GM12875 (cell line): Measurements from ENCODE around the gene C21orf58.

Source experiments
- H3K4me3 ChIP-seq: one replicate; pipeline ENCODE4 v1.5.1; 2011; ENCODE audit warnings: low read depth, low read length, control low read depth
- TF ChIP-seq, protein P1 (sequence below): IDR thresholded peaks from 2 replicates; pipeline ENCODE4 v1.5.1; 2011; ENCODE audit warnings: low read depth, mild to moderate bottlenecking, control low read depth, inconsistent platforms, low read length, moderate library complexity, borderline replicate concordance; ENCODE audit not compliant: insufficient read depth

The C21orf58 gene

DNA sequence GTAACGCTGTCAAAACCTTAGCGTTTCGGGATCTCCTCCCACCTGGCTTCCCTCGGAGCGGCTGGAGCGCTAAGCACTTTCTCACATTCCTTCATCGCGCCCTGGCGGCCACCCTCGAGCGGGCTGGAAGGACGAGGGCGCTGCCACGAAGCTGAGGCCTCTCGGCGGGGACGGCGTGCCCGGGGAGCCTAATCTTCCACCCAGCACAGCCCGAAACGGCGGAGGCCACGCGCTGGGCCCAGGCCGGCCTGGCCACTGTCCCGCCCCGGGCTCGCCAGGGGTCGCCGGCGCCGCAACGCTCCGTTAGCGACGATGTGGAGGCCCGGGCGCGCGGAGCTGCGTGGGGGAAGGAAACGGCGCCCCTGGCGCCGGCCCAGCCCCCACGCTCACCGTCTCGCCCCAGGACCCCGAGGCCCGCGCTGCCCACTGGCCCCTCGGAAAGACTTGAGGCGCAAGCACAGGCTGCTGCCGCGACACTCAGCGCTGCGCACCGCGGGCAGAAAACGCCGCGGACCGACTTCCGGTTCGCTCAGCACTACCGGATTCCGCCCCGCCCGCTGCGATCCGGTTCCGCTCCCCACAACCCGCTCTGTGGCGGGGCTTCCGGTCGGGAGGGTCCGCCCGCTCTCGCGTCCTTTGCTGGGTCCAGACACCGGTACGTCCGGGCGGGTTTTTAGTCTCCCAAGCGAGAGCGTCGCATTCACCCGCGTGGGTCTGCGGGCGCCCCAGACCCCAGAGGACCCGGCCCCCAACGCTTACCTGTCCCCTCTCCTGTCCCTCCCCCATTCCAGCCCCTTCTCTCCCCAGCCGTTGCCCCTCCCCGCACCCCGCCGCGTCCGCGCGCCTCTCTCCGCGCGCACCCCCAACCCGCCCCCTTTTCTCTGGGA is 37.7 kb downstream of the C21orf58 start, which contains the start of gene YBEY:
Gene YBEY, plus strand, starts transcription at position 582 of the 887 bp plus-strand sequence. CDS start 572 bp downstream, outside the sequence.
- TF ChIP-seq, protein P1, sequence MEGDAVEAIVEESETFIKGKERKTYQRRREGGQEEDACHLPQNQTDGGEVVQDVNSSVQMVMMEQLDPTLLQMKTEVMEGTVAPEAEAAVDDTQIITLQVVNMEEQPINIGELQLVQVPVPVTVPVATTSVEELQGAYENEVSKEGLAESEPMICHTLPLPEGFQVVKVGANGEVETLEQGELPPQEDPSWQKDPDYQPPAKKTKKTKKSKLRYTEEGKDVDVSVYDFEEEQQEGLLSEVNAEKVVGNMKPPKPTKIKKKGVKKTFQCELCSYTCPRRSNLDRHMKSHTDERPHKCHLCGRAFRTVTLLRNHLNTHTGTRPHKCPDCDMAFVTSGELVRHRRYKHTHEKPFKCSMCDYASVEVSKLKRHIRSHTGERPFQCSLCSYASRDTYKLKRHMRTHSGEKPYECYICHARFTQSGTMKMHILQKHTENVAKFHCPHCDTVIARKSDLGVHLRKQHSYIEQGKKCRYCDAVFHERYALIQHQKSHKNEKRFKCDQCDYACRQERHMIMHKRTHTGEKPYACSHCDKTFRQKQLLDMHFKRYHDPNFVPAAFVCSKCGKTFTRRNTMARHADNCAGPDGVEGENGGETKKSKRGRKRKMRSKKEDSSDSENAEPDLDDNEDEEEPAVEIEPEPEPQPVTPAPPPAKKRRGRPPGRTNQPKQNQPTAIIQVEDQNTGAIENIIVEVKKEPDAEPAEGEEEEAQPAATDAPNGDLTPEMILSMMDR, result peak; percentile 27; the same call in 1 of the 2 replicates
- H3K4me3 ChIP-seq, result peak within 1 kb of the TSS; percentile 66

DNA sequence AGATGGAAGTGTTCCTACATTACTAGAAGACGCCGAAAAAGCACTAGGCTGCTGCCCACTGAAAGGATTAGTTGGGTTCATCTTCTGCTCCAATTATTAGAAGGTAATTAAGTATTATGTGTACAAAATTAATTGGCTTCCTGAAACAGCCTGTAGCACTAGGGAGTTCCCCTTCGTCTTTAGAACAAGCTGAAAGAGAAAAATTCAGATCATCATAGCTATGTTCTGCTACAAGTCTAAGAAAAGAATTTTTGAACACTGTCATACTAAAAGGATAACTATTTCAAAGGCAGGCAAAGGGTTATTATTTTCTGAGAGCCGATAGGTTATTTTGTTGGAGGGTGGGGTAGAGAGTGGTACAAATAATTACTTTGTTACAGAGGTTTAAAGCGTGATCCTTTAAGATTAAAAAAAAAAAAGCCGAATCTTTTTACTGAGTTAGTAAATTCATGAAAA is 38.4 kb downstream of the C21orf58 start, which contains the start of gene MCM3AP:
Gene MCM3AP, minus strand, starts transcription at position 406 of the 456 bp plus-strand sequence. Its CDS starts 325 bp downstream, at position 81.
- TF ChIP-seq, protein P1, result no peak
- peak within 1 kb of the TSS; percentile 66 for H3K4me3 ChIP-seq

DNA sequence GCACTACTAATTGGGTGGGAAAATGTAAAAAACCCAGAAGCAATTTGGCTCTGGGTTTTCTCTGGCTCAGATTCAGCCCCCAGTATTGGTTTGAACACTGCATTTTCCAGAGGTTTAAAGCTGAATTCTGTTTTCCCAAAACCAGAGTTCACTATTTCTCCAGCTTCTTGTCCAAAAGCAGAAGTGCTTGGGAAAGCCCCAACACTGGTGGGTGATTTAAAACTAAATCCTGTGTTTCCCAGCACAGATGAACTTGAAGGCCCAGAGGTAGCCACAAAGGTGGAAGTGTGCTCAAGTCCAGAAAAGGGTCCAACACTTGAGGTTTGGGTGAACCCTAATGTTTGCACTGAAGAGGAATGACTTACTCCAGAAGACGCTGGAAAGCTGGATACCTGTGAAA is 38.9 kb downstream of the C21orf58 start:
- TF ChIP-seq, protein P1, result no peak
- no peak overlapping the region for H3K4me3 ChIP-seq

DNA sequence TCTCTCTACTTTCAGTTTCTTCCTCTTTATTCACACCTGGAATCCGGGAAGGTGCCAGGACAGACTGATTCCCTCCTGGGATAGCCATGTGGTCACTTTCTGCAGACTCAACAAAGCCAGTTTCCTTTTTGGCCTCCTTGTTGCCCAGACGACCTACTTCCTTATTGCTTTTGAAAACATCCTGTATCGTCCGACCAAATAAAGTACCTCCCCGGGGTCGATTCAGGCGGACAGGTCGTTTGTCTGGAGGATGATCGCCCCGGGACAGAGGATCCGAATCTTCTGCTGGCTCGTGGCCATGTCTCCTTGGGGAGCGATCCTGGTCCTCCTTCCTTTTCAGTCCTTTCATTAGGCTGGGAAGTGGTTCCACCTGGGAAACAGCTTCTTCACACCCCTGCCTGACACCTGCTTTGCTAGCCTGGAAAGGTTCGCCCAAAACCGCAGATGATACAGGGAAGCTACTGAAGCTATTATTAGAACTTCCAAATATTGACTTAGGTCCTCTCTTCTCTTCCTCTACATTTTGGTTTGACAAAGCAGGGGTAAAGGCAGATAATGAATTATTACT is 39.5 kb downstream of the C21orf58 start:
- TF ChIP-seq, protein P1, result no peak
- H3K4me3 ChIP-seq, result no peak overlapping the region

DNA sequence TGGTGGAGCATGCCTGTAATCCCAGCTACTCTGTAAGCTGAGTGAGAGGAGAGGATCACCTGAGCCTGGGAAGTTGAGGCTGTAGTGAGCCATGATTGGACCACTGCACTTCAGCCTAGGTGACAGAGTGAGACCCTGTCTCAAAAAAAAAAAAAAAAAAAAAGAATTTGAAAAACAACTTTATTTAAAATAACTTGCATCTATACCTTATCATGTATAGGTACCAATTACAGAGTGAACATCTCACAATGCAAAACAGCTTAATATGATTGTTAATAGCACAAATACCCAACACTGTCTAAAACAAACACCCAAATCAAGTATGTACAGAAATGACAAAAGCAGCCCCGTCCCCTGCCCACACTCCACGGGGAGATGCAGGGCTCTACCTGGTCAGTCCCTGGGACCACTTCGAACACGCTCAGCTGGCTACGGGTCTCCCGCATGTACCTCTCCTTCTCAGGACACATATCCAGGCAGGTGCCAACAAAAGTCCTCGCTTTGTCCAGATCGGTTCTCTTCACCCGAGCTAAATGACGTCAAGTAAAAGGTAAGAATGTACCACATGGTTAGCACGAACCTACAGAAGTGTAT is 48.8 kb downstream of the C21orf58 start:
- no peak overlapping the region for H3K4me3 ChIP-seq
- TF ChIP-seq, protein P1, result no peak

DNA sequence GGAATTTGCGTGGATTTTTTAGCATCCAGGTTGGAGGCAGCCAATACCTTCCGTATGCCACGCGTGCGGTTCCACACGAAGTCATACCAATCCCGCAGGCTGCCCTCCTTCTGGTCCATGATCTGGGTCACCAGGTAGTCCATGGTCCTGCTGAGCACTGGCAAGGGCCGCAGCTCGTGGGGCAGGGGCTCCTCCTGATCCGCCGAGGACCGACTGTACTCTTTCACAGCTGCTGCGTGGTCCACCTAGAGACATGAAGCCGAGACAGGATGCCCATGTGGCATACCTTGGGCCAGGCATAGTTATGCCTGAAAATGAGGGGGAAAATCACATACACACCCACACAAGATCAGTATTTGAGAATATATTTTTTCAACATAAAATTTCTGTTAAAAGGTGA is 50.3 kb downstream of the C21orf58 start:
- H3K4me3 ChIP-seq, result no peak overlapping the region
- TF ChIP-seq, protein P1, result no peak
